Retinal pigment epithelial cell (primary cell): ENCODE measurements around the gene BEND4.
"Not testable (repeated sequence)": the region's sequence is repeated elsewhere in the genome, so short reads cannot be mapped to it uniquely, and the experiment has no call there.

ENCODE experiments used
- DNase-seq: peaks from one replicate; pipeline ENCODE4 v3.0.0-alpha.2; 2010; ENCODE audit warnings: low read depth
- H3K4me3 ChIP-seq: 2 replicates; pipeline ENCODE4 v1.5.1; 2011; ENCODE audit warnings: mild to moderate bottlenecking, low read length, control low read depth, moderate library complexity
- TF ChIP-seq, protein P1 (sequence below): conservative IDR thresholded peaks from 2 replicates; pipeline ENCODE4 v1.5.1; 2011; ENCODE audit warnings: low read depth, low read length, control low read depth, inconsistent platforms

BEND4 gene

DNA sequence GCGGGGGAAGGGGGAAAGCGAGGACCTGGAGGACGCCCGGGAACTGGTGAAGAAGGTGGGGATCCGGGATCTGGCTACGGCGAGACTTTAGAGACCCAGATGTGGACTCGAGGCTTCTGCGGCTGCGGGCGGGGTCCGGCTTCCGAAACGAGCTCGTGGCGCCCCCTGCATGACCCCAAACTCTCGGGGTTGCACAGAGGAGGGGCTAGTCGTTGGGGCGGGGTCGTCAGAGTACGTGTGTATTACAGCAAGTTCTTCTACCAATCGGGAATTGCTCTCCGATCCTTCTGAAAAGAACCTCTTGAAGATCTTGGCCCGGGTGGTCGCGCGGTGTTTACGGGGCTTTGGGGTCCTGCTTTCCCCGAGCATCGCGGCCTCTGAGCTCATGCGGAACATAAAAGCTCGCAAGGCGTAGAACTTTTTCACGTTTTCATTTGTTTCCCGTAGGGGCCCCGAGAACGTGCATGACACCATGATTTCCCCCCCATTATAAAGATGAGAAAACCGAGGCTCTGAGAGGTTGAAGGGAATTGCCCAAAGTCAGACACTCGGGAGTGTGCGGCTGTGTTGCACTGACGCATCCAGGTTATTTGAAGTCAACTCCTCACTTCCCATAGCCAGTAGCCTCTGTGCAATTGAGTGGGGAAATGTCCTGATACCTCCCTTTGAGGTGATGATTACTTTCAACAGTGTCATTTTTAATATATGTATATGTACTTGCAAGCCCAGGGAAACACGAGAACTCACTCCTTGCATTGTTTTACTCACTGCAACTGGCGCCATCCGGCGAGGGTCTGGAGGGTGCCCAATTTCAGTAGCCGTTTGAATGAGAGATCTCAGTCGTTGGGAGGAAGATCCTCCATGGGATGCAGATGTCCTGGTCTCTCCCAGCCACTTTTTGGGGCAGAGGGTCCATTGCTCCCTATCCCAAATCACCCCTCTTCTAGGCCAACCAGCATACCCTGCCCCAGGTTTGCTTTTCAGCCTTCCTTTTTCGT is at the start of gene BEND4:
BEND4 (minus strand) TSS at position 149 of the 998 bp plus-strand sequence. CDS start 512 bp downstream, outside the sequence.
- H3K4me3 ChIP-seq, result peak within 1 kb of the TSS; percentile 40
- TF ChIP-seq, protein P1, sequence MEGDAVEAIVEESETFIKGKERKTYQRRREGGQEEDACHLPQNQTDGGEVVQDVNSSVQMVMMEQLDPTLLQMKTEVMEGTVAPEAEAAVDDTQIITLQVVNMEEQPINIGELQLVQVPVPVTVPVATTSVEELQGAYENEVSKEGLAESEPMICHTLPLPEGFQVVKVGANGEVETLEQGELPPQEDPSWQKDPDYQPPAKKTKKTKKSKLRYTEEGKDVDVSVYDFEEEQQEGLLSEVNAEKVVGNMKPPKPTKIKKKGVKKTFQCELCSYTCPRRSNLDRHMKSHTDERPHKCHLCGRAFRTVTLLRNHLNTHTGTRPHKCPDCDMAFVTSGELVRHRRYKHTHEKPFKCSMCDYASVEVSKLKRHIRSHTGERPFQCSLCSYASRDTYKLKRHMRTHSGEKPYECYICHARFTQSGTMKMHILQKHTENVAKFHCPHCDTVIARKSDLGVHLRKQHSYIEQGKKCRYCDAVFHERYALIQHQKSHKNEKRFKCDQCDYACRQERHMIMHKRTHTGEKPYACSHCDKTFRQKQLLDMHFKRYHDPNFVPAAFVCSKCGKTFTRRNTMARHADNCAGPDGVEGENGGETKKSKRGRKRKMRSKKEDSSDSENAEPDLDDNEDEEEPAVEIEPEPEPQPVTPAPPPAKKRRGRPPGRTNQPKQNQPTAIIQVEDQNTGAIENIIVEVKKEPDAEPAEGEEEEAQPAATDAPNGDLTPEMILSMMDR, result no peak
- no peak for DNase-seq

DNA sequence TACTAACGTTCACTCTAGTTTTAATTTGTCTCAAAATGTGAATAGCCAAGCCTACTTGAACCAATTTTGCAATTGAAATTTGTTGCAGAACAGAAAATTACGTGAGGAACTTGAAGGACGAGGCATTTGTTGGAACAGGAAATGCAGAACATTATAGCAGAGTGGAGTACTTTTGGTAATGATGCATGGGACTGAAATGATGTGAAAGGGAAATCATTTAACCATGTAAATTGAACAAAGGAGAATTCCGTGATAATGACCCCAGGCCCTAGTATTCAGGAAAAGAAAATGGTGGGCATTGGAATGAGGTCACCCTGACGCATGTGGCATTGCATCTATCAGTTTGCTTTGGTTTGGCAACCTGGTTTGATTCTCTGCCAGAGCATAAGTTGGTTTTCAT is 44.9 kb upstream of the BEND4 start:
- TF ChIP-seq, protein P1, result no peak
- H3K4me3 ChIP-seq, result no peak overlapping the region
- no peak for DNase-seq

DNA sequence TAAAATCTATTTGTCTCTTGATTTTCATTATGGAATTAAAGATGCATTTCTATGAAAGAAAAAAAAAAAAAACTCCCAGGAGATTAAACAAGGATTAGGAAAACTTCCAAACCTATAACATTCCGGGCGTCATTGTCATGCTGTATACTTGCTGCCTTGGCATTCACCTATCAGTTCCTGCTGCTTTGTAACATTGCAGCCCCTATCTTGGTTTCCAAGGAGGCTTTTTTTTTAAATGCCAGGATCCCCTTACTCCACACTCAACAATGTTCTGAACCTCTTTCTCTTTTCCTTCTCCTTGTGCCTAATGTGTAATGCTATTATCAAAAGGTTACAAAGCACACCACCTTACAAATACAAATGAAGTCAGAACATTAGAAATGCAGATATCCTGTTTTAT is 20.5 kb upstream of the BEND4 start:
- peak; percentile 18 for DNase-seq
- no peak overlapping the region for H3K4me3 ChIP-seq
- TF ChIP-seq, protein P1, result no peak

DNA sequence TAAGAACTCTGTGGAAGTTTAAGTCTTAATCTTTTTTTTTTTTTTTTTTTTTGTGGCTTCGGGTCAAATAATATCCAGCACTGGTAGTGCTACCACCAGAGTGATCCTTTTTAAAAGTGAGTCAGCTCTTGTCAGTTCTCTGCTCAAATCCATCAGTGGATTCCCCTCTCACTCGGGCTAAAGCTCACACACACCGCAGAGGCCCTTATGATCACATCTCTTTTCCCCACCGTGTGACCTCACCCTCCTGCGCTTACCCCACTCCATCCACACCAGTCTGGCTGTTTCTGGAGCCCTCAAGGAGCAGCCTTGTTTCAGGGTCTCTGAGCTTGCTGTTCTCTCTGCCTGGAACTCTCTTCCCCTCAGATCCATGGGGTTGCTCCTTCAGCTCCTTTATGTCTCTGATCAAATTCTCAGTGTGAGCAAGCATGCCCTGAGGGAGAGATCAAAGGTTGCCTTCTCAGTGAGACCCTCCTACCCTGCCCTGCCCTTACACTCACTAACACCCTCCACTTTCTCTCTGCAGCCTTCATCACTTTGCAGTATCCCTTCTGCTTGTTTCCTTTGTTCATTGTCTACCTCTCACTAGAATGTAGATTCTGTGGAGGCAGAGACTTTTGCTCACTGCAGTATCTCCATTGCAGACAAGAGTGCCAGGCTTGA is 19.8 kb upstream of the BEND4 start:
- H3K4me3 ChIP-seq, result no peak overlapping the region
- TF ChIP-seq, protein P1, result no peak
- DNase-seq, result peak; percentile 15

DNA sequence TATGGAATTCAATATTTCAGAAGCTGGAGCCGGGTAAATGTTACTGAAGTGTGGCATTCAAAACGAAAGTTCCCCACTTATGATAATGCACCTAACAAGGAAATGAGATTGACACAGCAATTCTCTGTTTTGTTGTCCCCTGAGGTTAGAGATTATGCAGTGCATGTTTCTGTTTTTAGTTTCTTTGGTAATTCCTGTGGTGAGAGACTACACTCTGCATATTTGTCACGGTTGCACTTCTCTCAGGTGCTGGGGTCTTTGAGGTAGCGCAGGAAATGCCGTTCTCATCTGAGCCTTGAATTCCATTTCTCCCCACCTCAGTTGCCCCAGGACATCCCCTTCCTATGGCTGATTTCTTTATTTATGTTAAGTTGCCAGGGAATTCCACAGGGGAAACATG is 15.3 kb upstream of the BEND4 start:
- TF ChIP-seq, protein P1, result no peak
- no peak overlapping the region for H3K4me3 ChIP-seq
- no peak for DNase-seq

DNA sequence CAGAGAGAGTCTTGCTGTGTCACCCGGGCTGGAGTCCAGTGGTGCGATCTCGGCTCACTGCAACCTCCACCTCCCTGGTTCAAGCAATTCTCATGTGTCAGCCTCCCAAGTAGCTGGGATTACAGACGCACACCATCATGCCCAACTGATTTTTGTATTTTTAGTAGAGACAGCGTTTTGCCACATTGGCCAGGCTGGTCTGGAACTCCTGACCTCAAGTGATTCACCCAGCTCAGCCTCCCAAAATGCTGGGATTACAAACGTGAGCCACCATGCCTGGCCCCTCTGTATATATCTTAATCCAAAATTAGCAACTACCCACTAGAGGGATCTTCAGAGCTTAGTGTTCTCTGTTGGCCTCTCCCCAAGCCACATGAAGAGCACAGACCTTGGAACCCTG is 13.7 kb upstream of the BEND4 start:
- DNase-seq, H3K4me3 ChIP-seq: not testable (repeated sequence)

DNA sequence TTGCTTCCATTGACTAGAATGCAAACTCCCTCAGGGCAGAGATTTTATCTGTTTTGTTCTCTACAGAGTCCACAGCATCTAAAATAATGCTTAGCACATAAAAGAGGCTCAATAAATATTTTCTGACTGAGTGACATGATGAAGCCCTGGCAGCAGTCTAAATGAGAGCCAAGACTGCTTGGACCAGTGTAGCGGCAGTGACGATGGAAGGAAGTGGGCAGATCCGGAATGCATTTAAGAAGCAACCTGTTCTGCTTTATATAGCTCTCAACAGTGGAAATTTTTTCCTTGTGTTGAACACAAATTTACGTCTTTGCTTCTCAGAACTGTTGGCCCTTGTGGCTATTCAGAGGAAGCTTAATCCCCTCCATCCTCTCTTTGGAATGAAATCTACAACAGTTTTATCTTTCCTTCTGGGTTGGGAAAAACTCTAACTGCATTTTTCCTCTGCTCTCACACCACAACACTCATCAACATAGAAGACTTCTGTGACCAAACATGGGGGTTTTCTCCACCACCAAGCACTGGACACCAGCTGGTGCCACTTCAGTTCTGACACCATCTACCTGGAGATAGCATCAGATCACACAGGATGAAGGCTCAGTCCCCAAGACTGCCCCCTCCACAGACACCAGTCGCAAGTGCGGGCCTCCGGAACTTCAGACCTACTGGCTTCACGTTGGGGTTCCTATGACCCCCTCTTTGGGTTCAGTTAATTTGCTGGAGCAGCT is 7.0 kb upstream of the BEND4 start:
- H3K4me3 ChIP-seq, result no peak overlapping the region
- no peak for DNase-seq
- TF ChIP-seq, protein P1, result no peak
